HCT116 (cell line): ENCODE measurements around the gene SEC11C. TPM values are rescaled to one million over a fixed set of nuclear protein-coding genes. Genes with fewer than 3 reads are reported as not detected.

Experiments
- ATAC-seq: fragments of 200-7000 bp; cut with Tn5 transposase; 2 replicates; pipeline ENCODE4 v1.9.1; 2020; ENCODE audit warnings: mild to moderate bottlenecking, moderate library complexity
- BruUV-seq: library from RNA; stranded (reverse); fragments of 400-500 nt; replicated peaks from 2 replicates; lab custom pipeline; 2021; lab: Mats Ljungman, UMichigan
- CTCF ChIA-PET: fragments of 300-600 bp; sonication (Branson Sonifier 250); formaldehyde crosslinking; loops from one replicate; lab custom pipeline; 2021; ENCODE audit warnings: antibody characterized with exemption; lab: Charles Lee
- POLR2A ChIA-PET: fragments of 300-600, 350-600 bp; sonication (Branson Sonifier 250); formaldehyde crosslinking; loops from one replicate; lab custom pipeline; 2021; ENCODE audit warnings: antibody characterized with exemption; lab: Charles Lee
- RAD21 ChIA-PET, 2 experiments: fragments of 300-600 bp; sonication (Branson Sonifier 250); formaldehyde crosslinking; loops; one replicate each; lab custom pipeline; 2023; ENCODE audit warnings: low total read pairs in 2 of 2; ENCODE audit not compliant: uncharacterized antibody in 2 of 2, unreplicated experiment in 2 of 2, low non-redundant PET in 1 of 2; lab: Charles Lee
- DNase-seq: peaks from one replicate; pipeline ENCODE4 v3.0.0-alpha.2; 2010; ENCODE audit warnings: low read depth, low spot score
- H2AFZ ChIP-seq: fragments of 200-600 bp; shearing (Covaris generic), sonication (generic); 2 replicates; pipeline ENCODE4 v1.6.1; 2017; ENCODE audit warnings: low read depth, mixed run types, mixed read lengths, antibody characterized with exemption, low read length; ENCODE audit not compliant: poor library complexity, severe bottlenecking
- H3K27ac ChIP-seq: 2 replicates; pipeline ENCODE4 v1.5.1; 2012; ENCODE audit warnings: low read depth, low read length
- H3K27me3 ChIP-seq: fragments of 200-600 bp; sonication (generic); 2 replicates; pipeline ENCODE4 v1.6.1; 2016; ENCODE audit warnings: mixed run types, low read length, mixed read lengths; ENCODE audit not compliant: insufficient read depth
- H3K36me3 ChIP-seq, 2 experiments: fragments of 200-500 bp in 1 of 2; fragments of 200-600 bp in 1 of 2; sonication (Bioruptor generic) in 1 of 2; sonication (generic) in 1 of 2; 2 replicates each; pipeline versions ENCODE4 v1.5.1 to v1.6.1; 2014 to 2016; ENCODE audit warnings: low read length in 2 of 2, inconsistent platforms in 1 of 2, mixed read lengths in 1 of 2, mixed run types in 1 of 2; ENCODE audit not compliant: insufficient read depth in 2 of 2, control insufficient read depth in 1 of 2
- H3K4me1 ChIP-seq, 2 experiments: fragments of 200-600 bp in 1 of 2; sonication (generic) in 1 of 2; 2 replicates each; pipeline versions ENCODE4 v1.5.1 to v1.6.1; 2012 to 2017; ENCODE audit warnings: low read length in 2 of 2, inconsistent platforms in 1 of 2, mild to moderate bottlenecking in 1 of 2, mixed read lengths in 1 of 2, mixed run types in 1 of 2, moderate library complexity in 1 of 2; ENCODE audit not compliant: insufficient read depth in 2 of 2, control insufficient read depth in 1 of 2
- H3K4me2 ChIP-seq: fragments of 200-600 bp; sonication (generic); 2 replicates; pipeline ENCODE4 v1.6.1; 2017; ENCODE audit warnings: mixed run types, low read length, mixed read lengths
- H3K4me3 ChIP-seq, 2 experiments: fragments of 200-600 bp in 1 of 2; sonication (generic) in 1 of 2; replicated peaks in 1 of 2; 2 replicates each; pipeline ENCODE4 v1.5.1; 2011 to 2016; ENCODE audit warnings: low read length in 2 of 2, control low read depth in 1 of 2, low read depth in 1 of 2, mild to moderate bottlenecking in 1 of 2, mixed read lengths in 1 of 2, mixed run types in 1 of 2
- H3K79me2 ChIP-seq: fragments of 200-600 bp; sonication (generic); 2 replicates; pipeline ENCODE4 v1.6.1; 2017; ENCODE audit warnings: mild to moderate bottlenecking, mixed run types, low read length, moderate library complexity, mixed read lengths; ENCODE audit not compliant: insufficient read depth
- H3K9ac ChIP-seq: fragments of 200-600 bp; sonication (generic); 2 replicates; pipeline ENCODE4 v1.6.1; 2016; ENCODE audit warnings: low read length, mixed read lengths
- H3K9me2 ChIP-seq: fragments of 200-600 bp; sonication (generic), shearing (Covaris generic); 2 replicates; pipeline ENCODE4 v1.6.1; 2017; ENCODE audit warnings: mixed run types, mild to moderate bottlenecking, moderate library complexity; ENCODE audit not compliant: insufficient read depth
- H3K9me3 ChIP-seq, 2 experiments: fragments of 200-500 bp in 1 of 2; fragments of 200-600 bp in 1 of 2; sonication (Bioruptor generic) in 1 of 2; sonication (generic) in 1 of 2; 2 replicates each; pipeline ENCODE4 v1.6.1; 2014 to 2017; ENCODE audit warnings: low read length in 2 of 2, mixed read lengths in 2 of 2, inconsistent platforms in 1 of 2, low read depth in 1 of 2, mild to moderate bottlenecking in 1 of 2, mixed run types in 1 of 2, moderate library complexity in 1 of 2; ENCODE audit not compliant: control insufficient read depth in 1 of 2, insufficient read depth in 1 of 2
- H4K20me1 ChIP-seq: fragments of 200-600 bp; sonication (generic), shearing (Covaris generic); 2 replicates; pipeline ENCODE4 v1.6.1; 2017; ENCODE audit warnings: mixed run types, mild to moderate bottlenecking, moderate library complexity; ENCODE audit not compliant: insufficient read depth
- ATF3 ChIP-seq: IDR thresholded peaks from 2 replicates; pipeline ENCODE4 v1.6.1; 2012
- CBX3 ChIP-seq: IDR thresholded peaks from 2 replicates; pipeline ENCODE4 v1.6.1; 2012; ENCODE audit warnings: low read depth
- CEBPB ChIP-seq: IDR thresholded peaks from 2 replicates; pipeline ENCODE4 v1.6.1; 2012; ENCODE audit warnings: low read depth
- CTCF ChIP-seq, 3 experiments: fragments of 200-600 bp in 1 of 3; sonication (generic) in 1 of 3; IDR thresholded peaks in 2 of 3; conservative IDR thresholded peaks in 1 of 3; 2 replicates each; pipeline ENCODE4 v1.5.1; 2012 to 2017; ENCODE audit warnings: low read depth in 2 of 3, low read length in 2 of 3, antibody characterized with exemption in 1 of 3, borderline replicate concordance in 1 of 3, control low read depth in 1 of 3, mild to moderate bottlenecking in 1 of 3, mixed read lengths in 1 of 3, mixed run types in 1 of 3, moderate library complexity in 1 of 3; ENCODE audit not compliant: insufficient read depth in 1 of 3
- EGR1 ChIP-seq: IDR thresholded peaks from 2 replicates; pipeline ENCODE4 v1.6.1; 2012; ENCODE audit warnings: low read depth
- ELF1 ChIP-seq: IDR thresholded peaks from 2 replicates; pipeline ENCODE4 v1.6.1; 2012; ENCODE audit warnings: low read depth, borderline replicate concordance
- EZH2 ChIP-seq: fragments of 200-600 bp; sonication (generic); IDR thresholded peaks from 2 replicates; pipeline ENCODE4 v1.6.1; 2017; ENCODE audit warnings: antibody characterized with exemption, mixed run types
- FOSL1 ChIP-seq: IDR thresholded peaks from 2 replicates; pipeline ENCODE4 v1.6.1; 2012; ENCODE audit warnings: low read depth
- JUND ChIP-seq: IDR thresholded peaks from 2 replicates; pipeline ENCODE4 v1.6.1; 2012
- MAX ChIP-seq: IDR thresholded peaks from 2 replicates; pipeline ENCODE4 v1.6.1; 2012
- POLR2A ChIP-seq: IDR thresholded peaks from 2 replicates; pipeline ENCODE4 v1.7.0; 2011; ENCODE audit warnings: borderline replicate concordance; ENCODE audit not compliant: insufficient read depth, insufficient read length; ENCODE audit errors: extremely low read depth
- POLR2AphosphoS5 ChIP-seq: IDR thresholded peaks from 2 replicates; pipeline ENCODE4 v1.6.1; 2011; ENCODE audit warnings: mild to moderate bottlenecking, low read depth, low read length, moderate library complexity
- REST ChIP-seq: IDR thresholded peaks from 2 replicates; pipeline ENCODE4 v1.6.1; 2012; ENCODE audit warnings: low read depth
- SIN3A ChIP-seq: IDR thresholded peaks from 2 replicates; pipeline ENCODE4 v1.6.1; 2012; ENCODE audit warnings: low read depth
- SP1 ChIP-seq: IDR thresholded peaks from 2 replicates; pipeline ENCODE4 v1.6.1; 2012; ENCODE audit warnings: low read depth
- SRF ChIP-seq: IDR thresholded peaks from 2 replicates; pipeline ENCODE4 v1.6.1; 2012; ENCODE audit warnings: low read depth
- TCF7L2 ChIP-seq: IDR thresholded peaks from 2 replicates; pipeline ENCODE4 v1.7.0; 2011; ENCODE audit warnings: borderline replicate concordance, inconsistent platforms; ENCODE audit not compliant: insufficient read depth, insufficient read length; ENCODE audit errors: extremely low read depth
- YY1 ChIP-seq: IDR thresholded peaks from 2 replicates; pipeline ENCODE4 v1.6.1; 2011; ENCODE audit warnings: low read length, low read depth, moderate library complexity, mild to moderate bottlenecking; ENCODE audit not compliant: insufficient replicate concordance; ENCODE audit errors: extremely low read depth
- ZFX ChIP-seq: fragments of 450-650 bp; IDR thresholded peaks from 2 replicates; pipeline ENCODE4 v1.6.1; 2017
- ZNF274 ChIP-seq: fragments of 200-500 bp; sonication (Bioruptor generic); IDR thresholded peaks from 2 replicates; pipeline ENCODE4 v1.6.1; 2014; ENCODE audit warnings: mild to moderate bottlenecking, low read depth, low read length, inconsistent platforms
- intact Hi-C: fragments of 100-400 bp; cut with micrococcal nuclease; formaldehyde crosslinking; loops from 2 replicates; pipeline ENCODE4 v1.10.0; 2022
- total RNA-seq: library from RNA; stranded (reverse); gene quantifications from one replicate; pipeline ENCODE4 v1.2.1, GENCODE V29; 2021; ENCODE audit not compliant: unreplicated experiment

SEC11C gene
- total RNA-seq, 1 experiment from 2014 or later: 42.2 TPM

- ChIA-PET RAD21 (no interaction called here), POLR2A (no interaction called here), CTCF (no interaction called here)
- BruUV-seq: no TSS peak
- H3K9me3 ChIP-seq: no peaks in the 10 kb centered on the region
- H2AFZ ChIP-seq: no peak overlapping the region
- H3K36me3 ChIP-seq: no peaks in the 10 kb centered on the region
- no peak overlapping the region for H3K9ac ChIP-seq
- H3K27ac ChIP-seq: no peak overlapping the region
- no peak for DNase-seq
- TF ChIP-seq EZH2: no peak
- no peak for TF ChIP-seq CEBPB
- no peak for TF ChIP-seq POLR2AphosphoS5
- no peak for TF ChIP-seq SIN3A
- TF ChIP-seq MAX: no peak
- TF ChIP-seq TCF7L2: no peak
- TF ChIP-seq CTCF (IDR thresholded peaks at IDR 0.05 in 2 of 3, conservative IDR thresholded peaks at IDR 0.05 in 1 of 3; ENCODE audit: borderline replicate concordance in 1 of 3, insufficient read depth in 1 of 3, low read depth in 2 of 3, low read length in 2 of 3): no peak
- TF ChIP-seq ZNF274: no peak
- no peak for TF ChIP-seq REST
- no peak for TF ChIP-seq CBX3
- TF ChIP-seq ATF3: no peak
- no peak for TF ChIP-seq SP1
- no peak for TF ChIP-seq POLR2A
- TF ChIP-seq FOSL1: no peak
- TF ChIP-seq ZFX: no peak
- no peak for TF ChIP-seq ELF1
- no peak for TF ChIP-seq EGR1
- no peak for TF ChIP-seq JUND
- no peak for TF ChIP-seq YY1
- no peak for TF ChIP-seq SRF
- peaks cover 3 to 11% of the 10 kb centered on the region in 2 experiments; a peak in 3 of 4 replicates for H3K4me1 ChIP-seq
- H3K27me3 ChIP-seq: no peaks in the 10 kb centered on the region
- no peak overlapping the region for H3K4me2 ChIP-seq
- H4K20me1 ChIP-seq: no peaks in the 10 kb centered on the region
- H3K4me3 ChIP-seq: no peak overlapping the region
- ATAC-seq: no peak
- H3K79me2 ChIP-seq: peaks cover 35% of the 10 kb centered on the region
- no peaks in the 10 kb centered on the region for H3K9me2 ChIP-seq
- intact Hi-C loops: no loop called here
Observed at GRCh38 chr18:59145055-59145454, 5.4 kb downstream of the SEC11C start.
